AG08396 (cell line): ENCODE results near the gene C2orf42.
"Not testable (repeated sequence)": the region's sequence is repeated elsewhere in the genome, so short reads cannot be mapped to it uniquely, and the experiment has no call there.

ENCODE experiments used
- DNase-seq: peaks from one replicate; pipeline ENCODE4 v3.0.0; 2012; ENCODE audit warnings: low spot score, mixed read lengths

Gene C2orf42

GRCh38 chr2:70131344-70132143, 59.3 kb downstream of the C2orf42 start:
- not testable (repeated sequence) for DNase-seq

GRCh38 chr2:70128005-70128404, 62.8 kb downstream of the C2orf42 start:
- no peak for DNase-seq

- no peak for DNase-seq
Measured at GRCh38 chr2:70126413-70126812, 64.4 kb downstream of the C2orf42 start.

- no peak for DNase-seq
Measured at GRCh38 chr2:70125498-70125898, 65.3 kb downstream of the C2orf42 start.

- DNase-seq: no peak
Measured at GRCh38 chr2:70124983-70125480, 65.8 kb downstream of the C2orf42 start.

- no peak for DNase-seq
Measured at GRCh38 chr2:70123829-70124116, 67.0 kb downstream of the C2orf42 start.

- DNase-seq: peak; percentile 62
Measured at GRCh38 chr2:70123051-70123828, 67.6 kb downstream of the C2orf42 start.

GRCh38 chr2:70122470-70122869, 68.3 kb downstream of the C2orf42 start:
- no peak for DNase-seq

- no peak for DNase-seq
Measured at GRCh38 chr2:70121627-70122372, 69.0 kb downstream of the C2orf42 start.

- no peak for DNase-seq
Measured at GRCh38 chr2:70118798-70119454, 71.9 kb downstream of the C2orf42 start.

- DNase-seq: no peak
Measured at GRCh38 chr2:70116936-70117552, 73.8 kb downstream of the C2orf42 start.

GRCh38 chr2:70115646-70116442, 75.0 kb downstream of the C2orf42 start:
- no peak for DNase-seq

- no peak for DNase-seq
Measured at GRCh38 chr2:70113359-70114070, 77.3 kb downstream of the C2orf42 start.

- peak; percentile 64 for DNase-seq
Measured at GRCh38 chr2:70111752-70112591, 78.8 kb downstream of the C2orf42 start.

GRCh38 chr2:70110397-70110796, 80.4 kb downstream of the C2orf42 start:
- DNase-seq: not testable (repeated sequence)

- DNase-seq: not testable (repeated sequence)
Measured at GRCh38 chr2:70106138-70106537, 84.7 kb downstream of the C2orf42 start.

GRCh38 chr2:70104231-70105111, 86.3 kb downstream of the C2orf42 start:
- DNase-seq: peak; percentile 45

GRCh38 chr2:70103531-70104061, 87.2 kb downstream of the C2orf42 start:
- DNase-seq: no peak
